ENCODE measurements around the gene RCC1. TPM values are rescaled to one million over a fixed set of nuclear protein-coding genes. Genes with fewer than 3 reads are reported as not detected.
"Not testable (repeated sequence)": the region's sequence is repeated elsewhere in the genome, so short reads cannot be mapped to it uniquely, and the experiment has no call there.

The RCC1 gene
- total RNA-seq, 2 experiments from 2014 or later: 83.5 to 86.1 TPM

- H3K4me1 Mint-ChIP-seq (ENCODE audit: low read depth): peaks cover 29% of the 10 kb centered on the region
- intact Hi-C loops (cut with micrococcal nuclease): loop anchor here (1.0 kb wide), 1 partner anchor 60 kb away; no protein-coding TSS in a partner anchor
- no peaks in the 10 kb centered on the region for H3K27me3 Mint-ChIP-seq
- peaks cover 44% of the 10 kb centered on the region for H3K36me3 Mint-ChIP-seq
- H3K4me3 Mint-ChIP-seq: peak overlapping the region; percentile 51
- no peak for DNase-seq
- no peaks in the 10 kb centered on the region for H3K9me3 Mint-ChIP-seq
- H3K27ac Mint-ChIP-seq: peak overlapping the region; percentile 89
- ChIA-PET POLR2A (interaction anchor here (0.8 to 8.0 kb wide), 10 partner anchors 9 to 70 kb away, joined by 3 to 180 read pairs (median 12); partner anchors contain the start of genes RCC1, RNU11, TAF12 and TRNAU1AP), CTCF (interaction anchor here (0.9 to 4.2 kb wide), 3 partner anchors 26 to 65 kb away, joined by 4 to 25 read pairs (median 5); partner anchors contain the start of gene TRNAU1AP)
Observed at GRCh38 chr1:28578696-28579218, 72.9 kb downstream of the RCC1 start.

GRCh38 chr1:28579401-28579800, 73.6 kb downstream of the RCC1 start:
- Mint-ChIP-seq H3K27me3 (no peaks in the 10 kb centered on the region), H3K27ac (peak overlapping the region; percentile 89), H3K4me3 (peak overlapping the region; percentile 91), H3K4me1 (ENCODE audit: low read depth) (peaks cover 29% of the 10 kb centered on the region), H3K9me3 (no peaks in the 10 kb centered on the region), H3K36me3 (peaks cover 44% of the 10 kb centered on the region)
- POLR2A ChIA-PET: interaction anchor here (0.9 to 8.0 kb wide), 7 partner anchors 10 to 70 kb away, joined by 3 to 180 read pairs (median 66); partner anchors contain the start of genes RCC1, RNU11, TAF12 and TRNAU1AP
- CTCF ChIA-PET: interaction anchor here (0.9 to 4.2 kb wide), 3 partner anchors 26 to 64 kb away, joined by 4 to 25 read pairs (median 5); partner anchors contain the start of gene TRNAU1AP
- intact Hi-C loops (cut with micrococcal nuclease): no loop called here
- no peak for DNase-seq

DNA sequence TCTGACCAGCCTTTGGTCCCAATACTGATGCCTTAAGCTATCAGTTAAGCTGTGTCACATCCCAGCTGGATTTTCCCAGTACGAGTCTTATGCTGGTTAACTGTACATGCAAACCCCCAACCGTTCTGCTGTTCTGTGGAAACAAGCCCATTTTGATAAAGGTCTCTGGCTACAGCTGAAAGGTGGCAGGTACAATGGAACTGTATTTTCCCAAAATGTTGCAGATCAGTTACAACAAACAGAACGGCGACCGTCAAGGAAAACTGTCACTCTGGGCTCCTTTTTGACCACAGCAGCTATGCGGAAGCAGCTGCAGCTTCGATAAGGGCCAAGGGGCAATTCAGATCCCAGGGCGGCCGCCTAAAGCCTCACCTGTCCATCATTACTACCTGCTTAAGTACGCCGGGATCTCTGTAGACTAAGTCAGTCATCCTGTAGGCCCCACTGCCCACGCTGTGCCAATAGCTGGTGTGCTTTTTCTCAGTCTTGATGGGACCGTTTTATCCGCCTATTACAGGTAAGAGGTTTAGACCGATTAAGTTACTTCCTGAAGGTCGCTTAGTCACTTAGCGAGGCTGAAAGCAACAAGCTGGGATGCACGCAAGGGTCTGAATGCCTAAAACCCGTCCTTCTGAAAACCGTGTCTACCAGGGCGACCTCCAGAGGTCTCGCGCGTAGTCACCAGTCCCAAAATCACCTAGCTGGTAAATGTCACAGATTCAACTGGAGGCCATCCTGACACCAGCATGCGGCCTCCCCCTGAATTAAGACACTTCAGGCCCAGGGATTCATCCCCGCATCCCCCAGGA, 75.1 kb downstream of the RCC1 start:
- H3K4me1 Mint-ChIP-seq (ENCODE audit: low read depth): peaks cover 29% of the 10 kb centered on the region
- peak overlapping the region; percentile 91 for H3K4me3 Mint-ChIP-seq
- H3K27ac Mint-ChIP-seq: peak overlapping the region; percentile 89
- peak; percentile 75 for DNase-seq
- CTCF ChIA-PET: interaction anchor here (0.7 to 4.2 kb wide), 14 partner anchors 9 to 333 kb away, joined by 3 to 25 read pairs (median 5); partner anchors contain the start of genes TAF12, TRNAU1AP and YTHDF2
- peaks cover 44% of the 10 kb centered on the region for H3K36me3 Mint-ChIP-seq
- H3K27me3 Mint-ChIP-seq: no peaks in the 10 kb centered on the region
- POLR2A ChIA-PET: interaction anchor here (0.8 to 8.0 kb wide), 31 partner anchors 9 to 855 kb away, joined by 3 to 180 read pairs (median 6); partner anchors contain the start of genes ATP5IF1, FAM76A, GMEB1 and MED18
- intact Hi-C loops (cut with micrococcal nuclease): loop anchor here (1.0 to 5.0 kb wide), 5 partner anchors 28 to 334 kb away; partner anchors contain the start of genes RNU11, TAF12, TRNAU1AP and YTHDF2
- H3K9me3 Mint-ChIP-seq: no peaks in the 10 kb centered on the region

DNA sequence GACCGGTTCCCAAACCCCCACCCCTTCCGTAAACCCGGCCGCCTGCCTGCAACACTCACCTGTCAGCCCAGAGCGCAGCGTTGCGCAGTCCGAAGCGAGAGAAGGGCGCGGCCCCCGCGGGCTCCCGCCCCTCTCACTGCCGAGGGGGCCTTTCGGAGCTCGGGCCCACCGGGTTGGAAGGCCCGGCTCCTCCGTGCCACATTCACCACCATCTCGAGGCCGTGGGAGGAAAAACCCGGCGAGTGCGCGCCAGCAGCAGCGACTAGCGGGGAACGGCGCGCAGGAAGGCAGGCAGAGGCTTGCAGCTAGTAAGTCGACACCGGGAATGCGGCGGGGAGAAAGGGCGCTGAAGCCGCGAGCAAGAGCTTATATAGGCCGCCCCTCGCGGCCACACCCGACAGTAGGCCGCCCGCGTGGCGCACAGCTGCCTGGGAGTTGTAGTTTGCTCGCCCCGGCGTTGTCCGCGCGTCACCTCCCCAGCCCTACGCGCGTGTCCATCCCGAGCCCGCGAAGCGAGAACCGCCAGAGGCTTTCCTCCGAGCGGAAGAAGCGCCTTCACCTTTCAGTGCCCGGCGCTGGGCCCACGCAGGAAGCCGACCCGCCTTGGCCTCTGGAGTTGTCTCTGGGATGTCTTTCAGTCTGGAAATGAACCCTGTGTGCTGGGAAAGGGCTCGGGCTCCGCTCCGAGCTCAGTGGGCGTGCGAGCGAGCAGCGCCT, 75.8 kb downstream of the RCC1 start:
- intact Hi-C loops (cut with micrococcal nuclease): loop anchor here (1.0 to 5.0 kb wide), 6 partner anchors 28 to 334 kb away; partner anchors contain the start of genes RNU11, TAF12, TRNAU1AP and YTHDF2
- Mint-ChIP-seq H3K27ac (peak overlapping the region; percentile 89), H3K4me3 (peak overlapping the region; percentile 91), H3K4me1 (ENCODE audit: low read depth) (peaks cover 29% of the 10 kb centered on the region), H3K27me3 (no peaks in the 10 kb centered on the region), H3K9me3 (no peaks in the 10 kb centered on the region), H3K36me3 (peaks cover 43% of the 10 kb centered on the region)
- peak; percentile 97 for DNase-seq
- POLR2A ChIA-PET: interaction anchor here (0.8 to 8.0 kb wide), 34 partner anchors 8 to 856 kb away, joined by 3 to 180 read pairs (median 5); partner anchors contain the start of genes ATP5IF1, FAM76A, GMEB1 and MED18
- CTCF ChIA-PET: interaction anchor here (0.6 to 4.2 kb wide), 16 partner anchors 8 to 492 kb away, joined by 3 to 25 read pairs (median 5); partner anchors contain the start of genes TAF12, TRNAU1AP and YTHDF2

GRCh38 chr1:28582248-28582615, 76.4 kb downstream of the RCC1 start:
- ChIA-PET POLR2A (interaction anchor here (0.8 to 8.0 kb wide), 30 partner anchors 8 to 857 kb away, joined by 3 to 180 read pairs (median 6); partner anchors contain the start of genes ATP5IF1, FAM76A, GMEB1 and MED18), CTCF (interaction anchor here (0.6 to 4.2 kb wide), 12 partner anchors 8 to 334 kb away, joined by 3 to 25 read pairs (median 6); partner anchors contain the start of genes TRNAU1AP and YTHDF2)
- no peaks in the 10 kb centered on the region for H3K27me3 Mint-ChIP-seq
- no peak for DNase-seq
- H3K9me3 Mint-ChIP-seq: no peaks in the 10 kb centered on the region
- H3K36me3 Mint-ChIP-seq: peaks cover 39% of the 10 kb centered on the region
- H3K4me1 Mint-ChIP-seq (ENCODE audit: low read depth): peaks cover 29% of the 10 kb centered on the region
- intact Hi-C loops (cut with micrococcal nuclease): loop anchor here (1.0 to 5.0 kb wide), 3 partner anchors 77 to 335 kb away; partner anchors contain the start of gene YTHDF2
- H3K4me3 Mint-ChIP-seq: peak overlapping the region; percentile 91
- peak overlapping the region; percentile 89 for H3K27ac Mint-ChIP-seq

GRCh38 chr1:28586585-28587391, 80.9 kb downstream of the RCC1 start:
- POLR2A ChIA-PET: interaction anchor here (2.1 kb wide), 1 partner anchor 9 kb away, joined by 4 read pairs; no protein-coding TSS in a partner anchor
- CTCF ChIA-PET; H3K27ac Mint-ChIP-seq; intact Hi-C loops (cut with micrococcal nuclease); H3K36me3 Mint-ChIP-seq; H3K4me1 Mint-ChIP-seq (ENCODE audit: low read depth); DNase-seq; H3K27me3 Mint-ChIP-seq; H3K4me3 Mint-ChIP-seq; H3K9me3 Mint-ChIP-seq: not testable (repeated sequence)

Other genes with a start within 250 kb of the RCC1 start
- gene SESN2, start 246.5 kb upstream of the RCC1 start, total RNA-seq: 10 to 100 TPM; 23.4 to 24.1 TPM
- gene MED18, start 177.0 kb upstream of the RCC1 start, total RNA-seq: 10 to 100 TPM; 19.8 to 20.0 TPM
- gene PHACTR4, start 136.3 kb upstream of the RCC1 start, total RNA-seq: 10 to 100 TPM; 19.5 to 21.5 TPM
- 10 to 100 TPM; 57.3 to 59.6 TPM for gene TRNAU1AP, start 47.0 kb downstream of the RCC1 start, total RNA-seq
- not detected for gene RAB42, start 86.2 kb downstream of the RCC1 start, total RNA-seq
- 10 to 100 TPM; 26.8 to 27.5 TPM for gene TAF12, start 137.0 kb downstream of the RCC1 start, total RNA-seq
- not detected for gene RNU11, start 142.6 kb downstream of the RCC1 start, total RNA-seq
- gene GMEB1, start 162.7 kb downstream of the RCC1 start, total RNA-seq: 10 to 100 TPM; 21.4 to 22.6 TPM
- gene YTHDF2, start 230.9 kb downstream of the RCC1 start, total RNA-seq: 10 to 100 TPM; 74.3 to 80.1 TPM